ENCODE results near the gene SH3PXD2A.

- TF ChIP-seq POLR2A (IDR thresholded peaks at IDR 0.05) = no peak
- no peak for TF ChIP-seq CTCF (IDR thresholded peaks at IDR 0.05 in 4 of 5, conservative IDR thresholded peaks at IDR 0.05 in 1 of 5)
These were observed 253.1 kb downstream of the SH3PXD2A start for GRCh38 chr10:103602028-103602851.

Data from gastrocnemius medialis (tissue), 4 donors.